ENCODE results near the gene RIBC2.
"Not testable (repeated sequence)": the region's sequence is repeated elsewhere in the genome, so short reads cannot be mapped to it uniquely, and the experiment has no call there.

Gene RIBC2

GRCh38 chr22:45450101-45450785 lies 36.8 kb downstream of the RIBC2 start:
- no peak for DNase-seq (ENCODE audit: low spot score)

GRCh38 chr22:45450921-45451651 lies 37.6 kb downstream of the RIBC2 start:
- no peak for DNase-seq (ENCODE audit: low spot score)

- no peak for DNase-seq (ENCODE audit: low spot score)
Observed at GRCh38 chr22:45451972-45452371, 38.5 kb downstream of the RIBC2 start.

- DNase-seq (ENCODE audit: low spot score): no peak
Observed at GRCh38 chr22:45452565-45453379, 39.3 kb downstream of the RIBC2 start.

- DNase-seq (ENCODE audit: low spot score): no peak
Observed at GRCh38 chr22:45453764-45454163, 40.3 kb downstream of the RIBC2 start.

GRCh38 chr22:45454275-45454674 lies 40.8 kb downstream of the RIBC2 start:
- no peak for DNase-seq (ENCODE audit: low spot score)

GRCh38 chr22:45455212-45455611 lies 41.7 kb downstream of the RIBC2 start:
- DNase-seq (ENCODE audit: low spot score): no peak

- DNase-seq (ENCODE audit: low spot score): no peak
Observed at GRCh38 chr22:45455621-45456020, 42.1 kb downstream of the RIBC2 start.

- no peak for DNase-seq (ENCODE audit: low spot score)
Observed at GRCh38 chr22:45456811-45457210, 43.3 kb downstream of the RIBC2 start.

- no peak for DNase-seq (ENCODE audit: low spot score)
Observed at GRCh38 chr22:45458532-45458931, 45.0 kb downstream of the RIBC2 start.

GRCh38 chr22:45459235-45459634 lies 45.7 kb downstream of the RIBC2 start:
- no peak for DNase-seq (ENCODE audit: low spot score)

- no peak for DNase-seq (ENCODE audit: low spot score)
Observed at GRCh38 chr22:45460288-45461109, 47.0 kb downstream of the RIBC2 start.

- no peak for DNase-seq (ENCODE audit: low spot score)
Observed at GRCh38 chr22:45462034-45462655, 48.7 kb downstream of the RIBC2 start.

- not testable (repeated sequence) for DNase-seq (ENCODE audit: low spot score)
Observed at GRCh38 chr22:45463691-45464090, 50.2 kb downstream of the RIBC2 start.

GRCh38 chr22:45465633-45466032 lies 52.1 kb downstream of the RIBC2 start:
- DNase-seq (ENCODE audit: low spot score): no peak

GRCh38 chr22:45468872-45469271 lies 55.4 kb downstream of the RIBC2 start:
- DNase-seq (ENCODE audit: low spot score): no peak

GRCh38 chr22:45469281-45470073 lies 56.0 kb downstream of the RIBC2 start:
- no peak for DNase-seq (ENCODE audit: low spot score)

- DNase-seq (ENCODE audit: low spot score): no peak
Observed at GRCh38 chr22:45470871-45471270, 57.4 kb downstream of the RIBC2 start.

- no peak for DNase-seq (ENCODE audit: low spot score)
Observed at GRCh38 chr22:45472426-45472825, 58.9 kb downstream of the RIBC2 start.

- no peak for DNase-seq (ENCODE audit: low spot score)
Observed at GRCh38 chr22:45473626-45474237, 60.2 kb downstream of the RIBC2 start.

Measured in ecto neural progenitor cell (in vitro differentiated cells).